ENCODE results near the gene PJVK. TPM values are rescaled to one million over a fixed set of nuclear protein-coding genes. Genes with fewer than 3 reads are reported as not detected.

PJVK gene
- total and polyA plus RNA-seq, 10 of the 15 experiments (the other 5 are each of a cell fraction or from before 2014, with no cell fraction given), result 1.8 to 6.8 (median 3.2) TPM

DNA sequence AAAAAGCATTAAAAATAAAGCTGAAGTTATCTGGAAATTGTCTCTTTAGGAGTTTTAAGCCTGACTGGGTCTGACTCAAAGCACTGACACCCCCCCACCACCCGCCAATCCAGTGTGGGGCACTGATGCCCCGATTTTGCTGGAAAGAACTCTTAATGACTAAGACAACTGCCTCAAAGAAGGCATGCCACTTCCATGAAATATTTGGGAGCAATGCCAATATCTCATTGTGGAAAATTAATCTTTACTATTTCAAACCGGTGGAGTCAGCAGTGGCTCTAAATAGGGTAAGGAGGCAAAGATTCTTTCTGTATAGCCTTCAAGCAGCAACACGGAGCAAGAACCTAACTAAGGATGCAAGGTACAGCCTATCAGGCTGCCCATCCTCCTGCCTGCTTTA, 22.8 kb downstream of the PJVK start:
- DNase-seq (ENCODE audit: low read depth, low spot score), result no peak
- 100% methylated on average over 4 of the region's 4 CpGs for WGBS (ENCODE audit: insufficient coverage, insufficient replicate concordance, low lambda C conversion rate, missing lambda C conversion rate)
- no peaks in the 10 kb centered on the region for H3K27me3 ChIP-seq (replicated peaks in 1 of 2; ENCODE audit: control insufficient read depth in 2 of 2, insufficient read depth in 2 of 2, low read length in 1 of 2)
- TF ChIP-seq CTCF (IDR thresholded peaks at IDR 0.05 in 2 of 3, conservative IDR thresholded peaks at IDR 0.05 in 1 of 3; ENCODE audit: control insufficient read depth in 2 of 3, extremely low read depth in 1 of 3, insufficient read depth in 1 of 3, low read depth in 3 of 3, low read length in 3 of 3) (no peak), KDM1A (IDR thresholded peaks at IDR 0.05; ENCODE audit: borderline replicate concordance) (no peak), EED (IDR thresholded peaks at IDR 0.05; ENCODE audit: low read depth) (no peak), MYB (IDR thresholded peaks at IDR 0.05; ENCODE audit: borderline replicate concordance, low read depth, low read length) (no peak), ETV6 (conservative IDR thresholded peaks at IDR 0.05 in 1 of 2, IDR thresholded peaks at IDR 0.05 in 1 of 2; ENCODE audit: borderline replicate concordance in 1 of 2, low read depth in 1 of 2) (no peak), TCF3 (IDR thresholded peaks at IDR 0.05; ENCODE audit: borderline replicate concordance, insufficient read depth, low read depth, low read length) (no peak)
- TF ChIP-seq, protein P1, sequence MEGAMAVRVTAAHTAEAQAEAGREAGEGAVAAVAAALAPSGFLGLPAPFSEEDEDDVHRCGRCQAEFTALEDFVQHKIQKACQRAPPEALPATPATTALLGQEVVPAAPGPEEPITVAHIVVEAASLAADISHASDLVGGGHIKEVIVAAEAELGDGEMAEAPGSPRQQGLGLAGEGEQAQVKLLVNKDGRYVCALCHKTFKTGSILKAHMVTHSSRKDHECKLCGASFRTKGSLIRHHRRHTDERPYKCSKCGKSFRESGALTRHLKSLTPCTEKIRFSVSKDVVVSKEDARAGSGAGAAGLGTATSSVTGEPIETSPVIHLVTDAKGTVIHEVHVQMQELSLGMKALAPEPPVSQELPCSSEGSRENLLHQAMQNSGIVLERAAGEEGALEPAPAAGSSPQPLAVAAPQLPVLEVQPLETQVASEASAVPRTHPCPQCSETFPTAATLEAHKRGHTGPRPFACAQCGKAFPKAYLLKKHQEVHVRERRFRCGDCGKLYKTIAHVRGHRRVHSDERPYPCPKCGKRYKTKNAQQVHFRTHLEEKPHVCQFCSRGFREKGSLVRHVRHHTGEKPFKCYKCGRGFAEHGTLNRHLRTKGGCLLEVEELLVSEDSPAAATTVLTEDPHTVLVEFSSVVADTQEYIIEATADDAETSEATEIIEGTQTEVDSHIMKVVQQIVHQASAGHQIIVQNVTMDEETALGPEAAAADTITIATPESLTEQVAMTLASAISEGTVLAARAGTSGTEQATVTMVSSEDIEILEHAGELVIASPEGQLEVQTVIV (IDR thresholded peaks at IDR 0.05; ENCODE audit: borderline replicate concordance, partially characterized antibody), result no peak
- no peak for ATAC-seq
- POLR2A ChIA-PET, result no interaction called here
- in situ Hi-C loops (cut with MboI) (no loop called here), intact Hi-C loops (cut with micrococcal nuclease; ENCODE audit: unreplicated experiment) (loop anchor here (10.0 kb wide), 1 partner anchor 441 kb away; no protein-coding TSS in a partner anchor)
- H3K27ac ChIP-seq (ENCODE audit: control insufficient read depth, insufficient read depth), result no peak overlapping the region
- SMC1A ChIA-PET (ENCODE audit: uncharacterized antibody, unreplicated experiment), result interaction anchor here (0.6 kb wide), 1 partner anchor 537 kb away, joined by 4 read pairs; no protein-coding TSS in a partner anchor
- no peak overlapping the region for H2AFZ ChIP-seq (ENCODE audit: control insufficient read depth, low read depth, low read length)
- CTCF ChIA-PET, result interaction anchor here (1.0 kb wide), 1 partner anchor 76 kb away, joined by 5 read pairs; no protein-coding TSS in a partner anchor
- no peaks in the 10 kb centered on the region; a peak in 1 of 4 replicates for H3K36me3 ChIP-seq (ENCODE audit: control insufficient read depth in 2 of 2, insufficient read depth in 2 of 2, low read length in 1 of 2)
- H3K79me2 ChIP-seq (ENCODE audit: control insufficient read depth, insufficient read depth, low read length), result peaks cover 6% of the 10 kb centered on the region; the same call in 1 of the 2 replicates
- BruUV-seq (replicated peaks), result no TSS peak
- RAD21 ChIA-PET (ENCODE audit: unreplicated experiment), result no interaction called here
- H3K4me1 ChIP-seq (ENCODE audit: control insufficient read depth, insufficient read depth, low read length), result no peaks in the 10 kb centered on the region
- FAIRE-seq, result no peak
- no peak overlapping the region for H3K4me2 ChIP-seq (ENCODE audit: control insufficient read depth, insufficient read depth)
- no peak overlapping the region for H3K9ac ChIP-seq (ENCODE audit: control insufficient read depth, insufficient read depth, low read length)
- H4K20me1 ChIP-seq (ENCODE audit: control insufficient read depth, insufficient read depth), result no peaks in the 10 kb centered on the region
- no peak overlapping the region for H3K4me3 ChIP-seq
- no peaks in the 10 kb centered on the region for H3K9me3 ChIP-seq (replicated peaks; ENCODE audit: control insufficient read depth, insufficient read depth, low read length)
